ENCODE measurements around the gene KLF3. TPM values are rescaled to one million over a fixed set of nuclear protein-coding genes. Genes with fewer than 3 reads are reported as not detected.

Gene KLF3
- polyA plus RNA-seq, 1 donor = 65.4 TPM

DNA sequence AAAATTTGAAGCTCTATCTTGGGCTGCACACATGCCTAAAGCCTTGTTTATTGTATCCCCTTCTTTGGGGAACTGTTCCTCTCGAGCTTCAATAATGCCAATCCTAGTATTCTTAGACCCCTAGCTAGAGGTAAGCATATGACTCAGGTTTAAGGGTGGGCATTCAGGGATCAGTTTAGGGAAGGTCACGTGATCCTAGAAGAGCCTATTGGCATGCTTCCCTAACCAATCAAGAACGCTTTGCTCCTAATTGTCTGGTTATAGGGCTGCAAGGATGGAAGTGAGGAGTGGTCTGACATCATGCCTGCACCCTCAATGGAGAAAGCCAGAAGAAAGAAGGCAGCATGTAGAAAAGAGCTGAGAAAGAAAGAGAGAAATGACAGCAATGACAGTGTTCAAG lies 71.9 kb downstream of the KLF3 start:
- DNase-seq = no peak

DNA sequence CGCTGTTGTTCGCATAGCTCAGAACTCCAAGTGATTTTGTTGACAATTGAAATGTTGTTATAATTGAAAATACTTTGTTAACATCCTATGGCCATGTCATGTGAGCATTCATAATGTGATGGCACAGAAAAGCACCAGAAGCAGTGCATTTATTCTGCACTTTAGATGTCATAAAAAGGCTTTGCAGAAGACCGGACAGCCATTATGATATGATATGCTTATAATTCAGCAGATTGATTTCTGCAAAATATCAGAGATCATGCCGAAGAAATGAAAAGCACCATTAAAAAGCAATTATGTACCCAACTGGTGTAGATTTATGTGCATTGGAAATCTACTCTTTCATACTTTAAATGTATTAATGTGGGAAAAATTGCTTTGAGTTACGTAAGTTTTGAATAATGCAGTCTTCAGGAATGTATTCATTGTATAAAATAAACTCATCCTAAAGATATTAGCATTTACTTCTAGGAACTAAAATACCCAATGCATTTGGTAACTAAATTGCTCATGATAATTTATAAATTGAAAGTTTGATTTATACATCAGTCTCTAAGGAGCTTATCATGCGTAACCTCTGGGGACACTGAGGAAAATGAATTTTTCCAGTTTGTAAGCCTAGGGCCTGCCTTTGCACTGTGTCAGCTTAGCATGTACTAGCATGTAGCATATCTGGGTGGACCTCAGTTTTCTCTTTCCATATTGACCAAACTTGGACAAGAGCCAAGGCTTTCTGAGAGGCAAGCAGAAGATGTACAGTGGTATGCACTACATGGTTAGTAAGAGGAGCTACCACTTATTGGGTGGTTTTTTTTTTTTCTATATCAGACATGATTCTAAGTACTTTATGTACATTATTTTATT lies 75.2 kb downstream of the KLF3 start:
- no peak for DNase-seq

DNA sequence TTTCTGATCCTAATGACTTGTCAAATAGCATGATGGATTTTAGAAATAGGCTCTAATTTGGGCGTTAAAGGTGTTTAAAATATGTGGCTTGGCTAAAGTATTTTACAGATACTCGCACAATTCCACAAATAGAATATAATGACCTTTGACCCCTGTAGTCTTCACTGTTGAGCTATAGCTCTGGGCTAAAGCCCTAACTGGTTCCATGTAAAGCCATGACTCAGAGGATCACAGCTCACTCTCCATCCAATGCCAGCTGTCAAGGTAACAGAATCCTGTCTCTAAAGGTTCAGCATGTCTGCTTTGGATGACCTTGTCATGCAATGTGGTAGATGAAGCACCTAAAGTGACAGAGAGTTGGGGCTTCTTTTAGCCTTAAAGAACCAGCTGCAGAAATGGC lies 76.3 kb downstream of the KLF3 start:
- DNase-seq = no peak

DNA sequence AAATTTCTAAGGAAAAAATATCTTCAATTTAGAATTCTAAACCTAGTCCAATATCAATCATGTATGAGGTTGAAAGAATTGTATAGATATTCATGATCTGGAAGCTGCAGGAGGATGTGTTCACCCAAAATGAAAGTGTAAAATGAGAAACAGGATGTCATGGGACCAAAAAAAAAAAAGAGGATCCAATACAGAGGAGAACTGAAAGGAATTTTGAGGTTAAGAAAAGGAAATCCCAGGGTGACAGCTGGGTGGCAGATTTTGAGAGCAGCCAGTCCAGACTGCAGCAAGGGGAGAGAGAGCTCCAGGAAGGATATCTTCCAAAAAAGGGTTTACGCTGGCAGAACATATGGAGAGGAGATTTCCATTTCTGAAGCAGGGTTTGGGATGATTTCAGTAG lies 79.9 kb downstream of the KLF3 start:
- no peak for DNase-seq

DNA sequence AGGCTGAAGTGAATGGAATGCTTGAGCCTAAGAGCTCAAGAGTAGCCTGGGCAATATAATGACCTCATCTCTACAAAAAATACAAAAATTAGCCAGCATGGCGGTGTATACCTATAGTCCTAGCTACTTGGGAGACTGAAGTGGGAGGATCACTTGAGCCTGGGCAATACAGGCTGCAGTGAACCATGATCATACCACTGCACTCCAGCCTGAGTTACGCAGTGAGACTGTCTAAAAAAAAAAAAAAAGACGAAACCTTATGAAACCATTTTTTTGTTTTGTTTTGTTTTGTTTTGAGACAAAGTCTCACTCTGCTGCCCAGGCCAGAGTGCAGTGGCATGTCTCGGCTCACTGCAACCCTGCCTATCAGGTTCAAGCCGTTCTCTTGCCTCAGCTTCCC lies 81.9 kb downstream of the KLF3 start:
- DNase-seq = no peak

DNA sequence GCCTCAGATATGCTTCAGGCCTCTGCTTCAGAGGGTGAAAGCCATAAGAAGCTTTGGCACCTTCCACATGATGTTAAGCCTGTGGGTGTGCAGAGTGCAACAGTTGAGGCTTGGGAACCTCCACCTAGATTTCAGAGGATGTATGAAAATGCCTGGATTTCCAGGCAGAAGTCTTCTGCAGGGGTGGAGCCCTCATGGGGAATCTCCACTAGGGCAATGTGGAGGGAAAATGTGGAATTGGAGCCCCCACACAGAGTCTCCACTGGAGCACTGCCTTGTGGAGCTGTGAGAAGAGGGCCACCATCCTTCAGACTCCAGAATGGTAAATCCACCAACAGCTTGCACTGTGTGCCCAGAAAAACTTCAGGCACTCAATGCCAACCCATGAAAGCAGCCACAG lies 83.6 kb downstream of the KLF3 start:
- DNase-seq = no peak

DNA sequence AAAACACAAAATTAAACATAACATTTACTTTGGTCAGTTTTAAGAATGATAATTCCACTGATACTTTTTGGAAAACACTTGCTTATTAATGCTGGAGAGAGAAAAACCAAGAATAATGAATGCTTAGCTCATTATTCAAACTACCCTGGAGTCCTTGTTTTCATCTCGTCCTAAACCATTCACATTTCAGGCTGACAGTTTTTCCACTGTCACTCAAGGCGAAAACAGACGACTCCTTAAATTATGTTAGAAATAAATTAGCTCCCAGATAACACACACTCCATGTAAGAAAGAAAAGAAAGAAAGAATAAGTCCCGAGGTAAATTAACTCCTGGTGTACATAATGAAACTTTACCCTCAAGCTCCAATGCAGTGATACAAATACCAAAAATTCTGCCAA lies 85.3 kb downstream of the KLF3 start:
- DNase-seq = no peak

Other genes with a start within 250 kb of the KLF3 start
- gene TLR10, start 118.8 kb downstream of the KLF3 start, polyA plus RNA-seq (ENCODE audit: insufficient read length) = 0.40 TPM
- 4.3 TPM for gene TLR1, start 140.6 kb downstream of the KLF3 start, polyA plus RNA-seq (ENCODE audit: insufficient read length)
- 1.0 TPM for gene TLR6, start 192.6 kb downstream of the KLF3 start, polyA plus RNA-seq (ENCODE audit: insufficient read length)
- gene FAM114A1, start 203.6 kb downstream of the KLF3 start, polyA plus RNA-seq (ENCODE audit: insufficient read length) = 37.5 TPM